OCI-LY7 (cell line): ENCODE results near the gene ACSL3. TPM values are rescaled to one million over a fixed set of nuclear protein-coding genes. Genes with fewer than 3 reads are reported as not detected.

ENCODE experiments used
- BruUV-seq: library from RNA; stranded (reverse); fragments of 400-500 nt; replicated peaks from 2 replicates; lab custom pipeline; 2021; lab: Mats Ljungman, UMichigan
- CTCF ChIA-PET: fragments of 300-600 bp; sonication (Branson Sonifier 250); formaldehyde crosslinking; loops from one replicate; lab custom pipeline; 2022; ENCODE audit warnings: antibody characterized with exemption; ENCODE audit not compliant: unreplicated experiment; lab: Charles Lee
- POLR2A ChIA-PET: fragments of 300-600 bp; sonication (Branson Sonifier 250); formaldehyde crosslinking; loops from one replicate; lab custom pipeline; 2022; ENCODE audit warnings: antibody characterized with exemption; lab: Charles Lee
- DNase-seq: peaks from one replicate; pipeline ENCODE4 v3.0.0-alpha.2; 2015; ENCODE audit warnings: low spot score
- H2AFZ ChIP-seq: fragments of 200-600 bp; sonication (generic), shearing (Covaris generic); 2 replicates; pipeline ENCODE4 v1.6.1; 2014; ENCODE audit warnings: mild to moderate bottlenecking, antibody characterized with exemption, low read length, moderate library complexity
- H3K27ac ChIP-seq: fragments of 200-600 bp; sonication (generic); 2 replicates; pipeline ENCODE4 v1.5.1; 2014; ENCODE audit warnings: mixed run types, low read depth, mild to moderate bottlenecking, moderate library complexity, low read length, inconsistent platforms; ENCODE audit not compliant: poor library complexity, severe bottlenecking
- H3K36me3 ChIP-seq: fragments of 200-600 bp; sonication (generic); 2 replicates; pipeline ENCODE4 v1.6.1; 2014; ENCODE audit warnings: mild to moderate bottlenecking, antibody characterized with exemption, low read length, moderate library complexity, mixed read lengths; ENCODE audit not compliant: insufficient read depth
- H3K4me1 ChIP-seq: fragments of 200-600 bp; sonication (generic); 2 replicates; pipeline ENCODE4 v1.5.1; 2014; ENCODE audit warnings: mild to moderate bottlenecking, low read length; ENCODE audit not compliant: insufficient read depth, poor library complexity, severe bottlenecking
- H3K4me2 ChIP-seq: fragments of 200-600 bp; sonication (generic); 2 replicates; pipeline ENCODE4 v1.6.1; 2014; ENCODE audit warnings: mild to moderate bottlenecking, low read length
- H3K4me3 ChIP-seq: fragments of 200-600 bp; sonication (generic); 2 replicates; pipeline ENCODE4 v1.5.1; 2014; ENCODE audit warnings: mild to moderate bottlenecking, low read depth, low read length; ENCODE audit not compliant: poor library complexity, severe bottlenecking
- H3K79me2 ChIP-seq: fragments of 200-600 bp; sonication (generic); 2 replicates; pipeline ENCODE4 v1.6.1; 2016; ENCODE audit warnings: low read depth, mild to moderate bottlenecking, low read length, moderate library complexity, mixed read lengths; ENCODE audit not compliant: insufficient read depth
- H3K9me2 ChIP-seq: fragments of 200-600 bp; sonication (generic); 2 replicates; pipeline ENCODE4 v1.6.1; 2016; ENCODE audit warnings: mild to moderate bottlenecking, low read length, mixed read lengths; ENCODE audit not compliant: insufficient read depth
- H3K9me3 ChIP-seq: fragments of 200-600 bp; sonication (generic); 2 replicates; pipeline ENCODE4 v1.6.1; 2014; ENCODE audit warnings: mild to moderate bottlenecking, mixed run types, low read length, mixed read lengths
- H4K20me1 ChIP-seq: fragments of 200-600 bp; sonication (generic); 2 replicates; pipeline ENCODE4 v1.6.1; 2014; ENCODE audit warnings: mild to moderate bottlenecking, antibody characterized with exemption, low read length, moderate library complexity, mixed read lengths; ENCODE audit not compliant: insufficient read depth
- EZH2phosphoT487 ChIP-seq: fragments of 200-600 bp; sonication (generic); IDR thresholded peaks from 2 replicates; pipeline ENCODE4 v1.6.1; 2018; ENCODE audit warnings: low read depth, borderline replicate concordance, mild to moderate bottlenecking, mixed run types, antibody characterized with exemption, low read length, moderate library complexity, mixed read lengths
- intact Hi-C: fragments of 100-400 bp; cut with micrococcal nuclease; formaldehyde crosslinking; loops from one replicate; pipeline ENCODE4 v1.10.0; 2022; ENCODE audit not compliant: unreplicated experiment
- total RNA-seq, 2 experiments: library from RNA; depleted of rRNA in 1 of 2; stranded (reverse); fragments of >200 nt in 1 of 2; shearing (Covaris generic) in 1 of 2; gene quantifications; 2 replicates each; pipeline ENCODE4 v1.2.3, GENCODE V29; 2014 to 2022
- TF ChIP-seq, protein P1 (sequence below): fragments of 200-600 bp; sonication (generic); conservative IDR thresholded peaks from 2 replicates; pipeline ENCODE4 v1.5.1; 2014; ENCODE audit warnings: mild to moderate bottlenecking, antibody characterized with exemption, low read length, moderate library complexity, mixed read lengths

The ACSL3 gene
- total RNA-seq, 2 experiments from 2014 or later, result 62.6 to 83.2 TPM

DNA sequence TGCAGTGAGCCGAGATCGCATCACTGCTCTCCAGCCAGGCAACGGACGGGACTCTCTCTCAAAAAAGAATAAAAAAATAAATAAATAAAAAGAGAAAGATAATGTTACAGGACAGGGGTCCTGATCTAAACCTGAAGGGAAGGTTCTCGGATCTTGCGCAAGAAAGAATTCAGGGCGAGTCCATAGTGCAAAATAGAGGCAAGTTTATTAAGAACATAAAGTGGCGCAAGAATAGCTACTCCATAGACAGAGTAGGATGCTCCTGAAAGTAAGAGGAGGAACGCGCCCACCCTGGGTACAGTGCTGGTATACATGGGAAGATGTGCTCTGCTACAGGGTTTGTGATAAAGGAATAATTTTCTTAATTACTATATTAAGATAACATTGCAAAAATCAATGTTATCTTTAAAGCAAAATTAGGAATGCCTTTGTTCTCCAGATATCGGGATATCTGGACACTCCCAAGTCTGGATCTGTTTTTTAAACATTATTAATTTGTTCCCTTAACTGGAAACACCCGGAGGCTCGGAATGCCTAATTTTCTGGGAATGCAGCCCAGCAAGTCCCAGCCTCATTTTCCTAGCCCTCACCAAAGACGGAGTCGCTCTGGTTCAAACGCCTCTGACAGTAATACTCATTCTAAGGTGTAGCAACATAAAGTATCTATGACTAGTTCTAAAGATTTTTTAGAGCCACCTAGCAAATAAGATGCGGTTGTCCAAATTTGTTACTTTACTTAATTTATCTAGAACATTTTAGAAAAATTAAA lies 38.8 kb downstream of the ACSL3 start:
- intact Hi-C loops, result no loop called here
- no peak overlapping the region for H3K4me3 ChIP-seq
- DNase-seq, result no peak
- CTCF ChIA-PET, result no interaction called here
- no peak overlapping the region for H3K27ac ChIP-seq
- H3K9me2 ChIP-seq, result no peaks in the 10 kb centered on the region
- peaks cover 8% of the 10 kb centered on the region; the same call in 1 of the 2 replicates for H3K36me3 ChIP-seq
- no peak overlapping the region for H3K4me2 ChIP-seq
- H3K4me1 ChIP-seq, result peaks cover 11% of the 10 kb centered on the region
- H2AFZ ChIP-seq, result no peak overlapping the region
- BruUV-seq, result no TSS peak
- H4K20me1 ChIP-seq, result peaks cover 7% of the 10 kb centered on the region; the same call in 1 of the 2 replicates
- no peaks in the 10 kb centered on the region for H3K9me3 ChIP-seq
- TF ChIP-seq EZH2phosphoT487, result no peak
- TF ChIP-seq, protein P1, sequence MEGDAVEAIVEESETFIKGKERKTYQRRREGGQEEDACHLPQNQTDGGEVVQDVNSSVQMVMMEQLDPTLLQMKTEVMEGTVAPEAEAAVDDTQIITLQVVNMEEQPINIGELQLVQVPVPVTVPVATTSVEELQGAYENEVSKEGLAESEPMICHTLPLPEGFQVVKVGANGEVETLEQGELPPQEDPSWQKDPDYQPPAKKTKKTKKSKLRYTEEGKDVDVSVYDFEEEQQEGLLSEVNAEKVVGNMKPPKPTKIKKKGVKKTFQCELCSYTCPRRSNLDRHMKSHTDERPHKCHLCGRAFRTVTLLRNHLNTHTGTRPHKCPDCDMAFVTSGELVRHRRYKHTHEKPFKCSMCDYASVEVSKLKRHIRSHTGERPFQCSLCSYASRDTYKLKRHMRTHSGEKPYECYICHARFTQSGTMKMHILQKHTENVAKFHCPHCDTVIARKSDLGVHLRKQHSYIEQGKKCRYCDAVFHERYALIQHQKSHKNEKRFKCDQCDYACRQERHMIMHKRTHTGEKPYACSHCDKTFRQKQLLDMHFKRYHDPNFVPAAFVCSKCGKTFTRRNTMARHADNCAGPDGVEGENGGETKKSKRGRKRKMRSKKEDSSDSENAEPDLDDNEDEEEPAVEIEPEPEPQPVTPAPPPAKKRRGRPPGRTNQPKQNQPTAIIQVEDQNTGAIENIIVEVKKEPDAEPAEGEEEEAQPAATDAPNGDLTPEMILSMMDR, result no peak
- peaks cover 11% of the 10 kb centered on the region; the same call in 1 of the 2 replicates for H3K79me2 ChIP-seq
- POLR2A ChIA-PET, result interaction anchor here (0.6 to 1.3 kb wide), 4 partner anchors 13 to 1199 kb away, joined by 3 to 8 read pairs (median 4); no protein-coding TSS in a partner anchor

DNA sequence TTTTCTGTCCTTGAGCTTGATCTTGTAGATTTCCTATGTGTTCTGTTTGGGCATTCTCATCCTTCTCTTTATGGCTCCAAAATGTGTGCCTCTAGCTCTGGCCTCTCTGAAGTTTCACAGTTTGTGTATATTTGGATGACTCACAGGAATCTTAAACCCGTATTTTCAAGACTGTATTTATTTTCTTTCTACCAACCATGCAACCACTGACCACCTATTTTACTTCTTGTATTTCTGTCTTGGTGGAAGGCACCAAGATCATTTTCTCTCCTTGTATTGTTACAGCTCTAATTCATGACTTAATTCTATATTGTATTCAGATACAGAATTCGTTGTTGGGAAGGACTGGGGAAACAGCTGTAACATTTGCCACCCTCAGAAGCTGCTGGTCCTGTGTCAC lies 39.5 kb downstream of the ACSL3 start:
- H3K27ac ChIP-seq, result no peak overlapping the region
- peaks cover 4% of the 10 kb centered on the region for H3K4me1 ChIP-seq
- POLR2A ChIA-PET, result interaction anchor here (0.7 to 1.3 kb wide), 3 partner anchors 12 to 186 kb away, joined by 3 to 8 read pairs (median 4); no protein-coding TSS in a partner anchor
- H3K79me2 ChIP-seq, result peaks cover 8% of the 10 kb centered on the region; the same call in 1 of the 2 replicates
- H4K20me1 ChIP-seq, result 0 out of 2 replicates have a peak, but pooled peaks cover 6% of the 10 kb centered on the region
- intact Hi-C loops, result no loop called here
- H3K4me2 ChIP-seq, result no peak overlapping the region
- TF ChIP-seq, protein P1, result no peak
- no peak for TF ChIP-seq EZH2phosphoT487
- H3K9me2 ChIP-seq, result no peaks in the 10 kb centered on the region
- no peak overlapping the region for H2AFZ ChIP-seq
- CTCF ChIA-PET, result no interaction called here
- peaks cover 8% of the 10 kb centered on the region; the same call in 1 of the 2 replicates for H3K36me3 ChIP-seq
- no peak overlapping the region for H3K4me3 ChIP-seq
- DNase-seq, result no peak
- no TSS peak for BruUV-seq
- no peaks in the 10 kb centered on the region for H3K9me3 ChIP-seq
